ENCODE results near the gene SP1.
"Not testable (repeated sequence)": the region's sequence is repeated elsewhere in the genome, so short reads cannot be mapped to it uniquely, and the experiment has no call there.

SP1 gene

DNA sequence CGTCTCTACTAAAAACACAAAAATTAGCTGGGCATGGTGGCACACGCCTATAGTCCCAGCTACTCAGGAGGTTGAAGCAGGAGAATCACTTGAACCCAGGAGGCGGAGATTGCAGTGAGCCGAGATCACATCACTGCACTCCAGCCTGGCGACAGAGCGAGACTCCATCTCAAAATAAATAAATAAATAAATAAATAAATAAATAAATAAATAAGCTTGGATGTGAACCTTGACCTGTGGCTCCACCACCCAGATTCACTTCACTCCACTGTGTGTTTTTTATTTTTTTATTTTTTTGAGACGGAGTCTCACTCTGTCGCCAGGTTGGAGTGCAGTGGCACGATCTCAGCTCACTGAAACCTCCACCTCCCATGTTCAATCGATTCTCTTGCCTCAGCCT lies 18.3 kb upstream of the SP1 start:
- not testable (repeated sequence) for DNase-seq (ENCODE audit: low spot score)

DNA sequence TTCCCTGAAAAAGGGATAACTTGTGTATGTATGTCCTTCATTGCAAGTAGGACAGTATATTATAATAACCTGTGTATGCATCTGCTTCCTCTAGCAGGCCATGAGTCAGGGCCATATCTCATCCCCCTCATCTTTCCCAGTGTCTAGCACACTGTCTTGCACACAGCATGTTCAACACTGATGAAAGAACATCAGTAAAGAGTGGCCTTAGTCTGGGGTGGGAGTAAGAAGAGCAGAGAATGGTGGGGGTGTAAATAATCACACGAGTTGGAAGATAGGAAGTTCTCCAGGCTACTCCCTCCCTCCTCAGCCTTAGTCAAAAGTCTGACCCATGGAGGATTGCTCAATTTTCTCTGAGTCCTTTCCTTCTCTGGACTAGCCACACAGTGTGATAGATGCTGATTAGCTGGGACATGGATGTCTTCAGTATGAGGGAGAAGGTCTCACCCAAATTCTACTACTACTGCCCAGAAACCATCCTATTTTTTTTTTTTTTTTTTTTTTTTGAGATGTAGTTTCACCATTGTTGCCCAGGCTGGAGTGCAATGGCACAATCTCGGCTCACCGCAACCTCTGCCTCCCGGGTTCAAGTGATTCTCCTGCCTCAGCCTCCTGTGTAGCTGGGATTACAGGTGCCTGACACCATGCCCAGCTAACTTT lies 14.6 kb upstream of the SP1 start:
- no peak for DNase-seq (ENCODE audit: low spot score)

DNA sequence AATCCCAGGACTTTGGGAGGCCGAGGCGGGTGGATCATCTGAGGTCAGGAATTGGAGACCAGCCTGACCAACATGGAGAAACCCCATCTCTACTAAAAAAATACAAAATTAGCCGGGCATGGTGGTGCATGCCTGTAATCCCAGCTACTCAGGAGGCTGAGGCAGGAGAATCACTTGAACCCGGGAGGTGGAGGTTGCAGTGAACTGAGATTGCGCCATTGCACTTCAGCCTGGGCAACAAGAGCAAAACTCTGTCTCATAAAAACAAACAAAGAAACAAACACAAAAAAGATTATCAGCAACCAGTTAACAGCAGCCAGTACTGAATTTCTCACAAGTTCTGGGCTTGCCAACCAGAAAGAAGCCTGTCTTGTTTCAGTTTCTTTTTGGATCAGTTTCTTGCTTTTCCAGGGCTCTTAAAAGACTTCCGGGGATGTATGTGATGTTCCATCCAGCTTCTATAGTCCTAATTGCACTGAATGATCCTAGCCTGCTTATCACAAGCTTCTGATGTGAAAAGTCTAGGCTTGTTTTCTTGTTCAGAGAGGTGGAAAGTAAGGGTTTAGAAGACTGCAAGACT lies 6.3 kb upstream of the SP1 start:
- DNase-seq (ENCODE audit: low spot score): not testable (repeated sequence)

DNA sequence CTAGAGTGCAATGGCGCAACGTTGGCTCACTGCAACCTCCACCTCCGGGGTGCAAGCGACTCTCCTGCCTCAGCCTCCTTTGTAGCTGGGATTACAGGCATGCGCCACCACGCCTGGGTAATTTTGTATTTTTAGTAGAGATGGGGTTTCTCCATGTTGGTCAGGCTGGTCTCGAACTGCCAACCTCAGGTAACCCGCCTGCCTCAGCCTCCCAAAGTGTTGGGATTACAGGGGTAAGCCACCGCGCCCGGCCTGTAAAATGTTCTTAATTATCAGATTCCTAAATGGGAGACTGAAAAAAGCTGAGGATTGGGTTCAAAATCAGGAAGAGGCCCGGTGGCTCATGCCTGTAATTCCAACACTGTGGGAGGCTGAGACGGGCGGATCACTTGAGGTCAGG lies 5.7 kb upstream of the SP1 start:
- not testable (repeated sequence) for DNase-seq (ENCODE audit: low spot score)

DNA sequence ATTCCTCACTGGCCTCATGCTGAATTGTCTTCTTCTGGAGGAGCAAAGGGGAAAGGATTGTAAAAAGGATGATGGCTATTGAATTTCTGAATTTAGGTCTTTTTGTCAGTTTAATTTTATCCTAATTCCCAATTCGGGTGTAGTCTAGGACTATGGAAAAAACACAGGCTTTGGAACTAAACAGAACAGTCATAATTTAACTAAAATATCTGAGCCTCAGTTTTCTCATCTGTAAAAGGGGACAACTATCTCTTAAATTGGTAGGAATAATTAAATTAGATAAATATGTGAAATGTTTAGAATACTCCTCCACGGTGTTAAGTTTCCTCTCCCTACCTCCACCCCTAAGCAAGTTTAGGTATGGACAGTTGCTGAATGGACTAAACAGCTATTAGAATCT lies 3.2 kb upstream of the SP1 start:
- no peak for DNase-seq (ENCODE audit: low spot score)

DNA sequence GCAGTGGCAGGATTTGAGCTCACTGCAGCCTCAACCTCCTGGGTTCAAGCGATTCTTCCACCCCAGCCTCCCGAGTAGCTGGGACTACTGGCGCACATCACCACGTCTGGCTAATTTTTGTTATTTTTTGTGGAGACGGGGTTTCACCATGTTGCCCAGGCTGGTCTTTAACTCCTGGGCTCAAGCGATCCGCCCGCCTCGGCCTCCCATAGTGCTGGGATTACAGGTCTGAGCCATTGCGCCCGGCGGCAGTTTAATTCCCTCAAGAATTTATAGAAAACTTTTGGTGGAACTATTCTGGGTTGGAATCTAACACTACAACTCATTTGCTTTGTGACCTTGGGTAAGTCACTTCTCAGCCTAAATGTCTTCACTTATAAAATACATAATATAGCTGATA lies 1.8 kb upstream of the SP1 start:
- DNase-seq (ENCODE audit: low spot score): no peak

DNA sequence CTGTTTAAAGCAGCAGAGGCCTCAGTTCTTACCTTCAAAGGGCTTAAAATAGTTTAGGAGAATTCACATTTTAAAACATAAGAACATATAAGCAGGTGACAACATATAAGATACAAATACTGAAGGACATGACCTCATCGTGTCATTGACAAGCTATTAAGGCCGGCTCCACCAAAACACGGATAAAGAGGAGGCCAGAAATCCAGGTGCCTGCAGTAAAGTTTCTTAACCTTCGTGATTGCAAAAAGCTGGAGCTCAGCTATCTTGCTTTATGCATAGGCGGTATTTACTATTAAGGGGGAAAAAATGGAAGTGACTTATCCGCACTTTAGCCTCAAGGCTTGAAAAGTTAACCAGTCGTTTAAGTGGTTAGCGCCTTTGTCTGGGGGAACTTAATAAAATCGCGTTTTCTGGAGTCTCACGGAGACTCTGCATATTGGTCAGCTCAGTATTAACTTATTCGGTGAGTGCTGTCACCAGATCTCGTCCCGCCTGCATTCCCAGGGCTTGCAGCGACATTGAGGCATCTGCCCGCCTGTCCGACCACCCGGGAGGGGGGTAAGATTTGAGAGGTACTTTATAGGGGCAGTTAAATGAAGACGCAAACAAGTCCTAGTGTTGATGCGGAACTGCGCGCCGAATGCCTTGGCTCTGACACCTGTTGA lies 1.1 kb upstream of the SP1 start:
- no peak for DNase-seq (ENCODE audit: low spot score)

DNA sequence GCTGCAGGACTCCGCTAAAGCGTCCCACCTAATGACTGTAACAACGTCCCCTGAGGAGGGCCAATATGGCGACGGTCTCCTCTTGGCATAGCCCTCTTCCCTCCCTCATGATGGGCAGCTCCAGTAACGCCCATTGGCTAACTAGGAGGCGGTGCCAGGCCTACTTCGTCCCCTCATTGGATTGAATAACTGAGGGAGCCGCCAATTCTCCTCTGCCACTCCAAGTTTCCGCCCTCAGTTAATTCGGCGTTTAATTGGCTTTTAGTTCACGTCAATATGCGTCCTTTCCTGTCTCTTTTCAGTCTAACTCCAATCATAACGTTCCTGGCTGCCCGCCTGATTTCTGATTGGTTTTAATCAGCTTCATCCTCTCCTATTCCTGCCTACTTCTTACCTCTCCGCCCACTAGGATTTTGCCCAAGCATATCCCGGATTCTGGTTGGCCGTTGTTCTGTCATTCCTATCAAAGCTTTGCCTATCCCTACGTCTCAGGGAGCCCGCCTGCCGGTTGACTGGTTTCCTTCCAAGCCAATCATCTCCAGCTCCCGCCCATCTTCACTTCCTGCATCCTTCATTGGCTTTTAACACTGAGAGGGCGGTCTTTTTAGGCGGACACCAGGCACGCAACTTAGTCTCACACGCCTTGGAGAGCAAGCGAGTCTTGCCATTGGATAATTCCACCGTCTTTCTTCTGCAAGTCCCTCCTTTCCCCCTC lies 430 bp upstream of the SP1 start:
- peak; percentile 100 for DNase-seq (ENCODE audit: low spot score)

DNA sequence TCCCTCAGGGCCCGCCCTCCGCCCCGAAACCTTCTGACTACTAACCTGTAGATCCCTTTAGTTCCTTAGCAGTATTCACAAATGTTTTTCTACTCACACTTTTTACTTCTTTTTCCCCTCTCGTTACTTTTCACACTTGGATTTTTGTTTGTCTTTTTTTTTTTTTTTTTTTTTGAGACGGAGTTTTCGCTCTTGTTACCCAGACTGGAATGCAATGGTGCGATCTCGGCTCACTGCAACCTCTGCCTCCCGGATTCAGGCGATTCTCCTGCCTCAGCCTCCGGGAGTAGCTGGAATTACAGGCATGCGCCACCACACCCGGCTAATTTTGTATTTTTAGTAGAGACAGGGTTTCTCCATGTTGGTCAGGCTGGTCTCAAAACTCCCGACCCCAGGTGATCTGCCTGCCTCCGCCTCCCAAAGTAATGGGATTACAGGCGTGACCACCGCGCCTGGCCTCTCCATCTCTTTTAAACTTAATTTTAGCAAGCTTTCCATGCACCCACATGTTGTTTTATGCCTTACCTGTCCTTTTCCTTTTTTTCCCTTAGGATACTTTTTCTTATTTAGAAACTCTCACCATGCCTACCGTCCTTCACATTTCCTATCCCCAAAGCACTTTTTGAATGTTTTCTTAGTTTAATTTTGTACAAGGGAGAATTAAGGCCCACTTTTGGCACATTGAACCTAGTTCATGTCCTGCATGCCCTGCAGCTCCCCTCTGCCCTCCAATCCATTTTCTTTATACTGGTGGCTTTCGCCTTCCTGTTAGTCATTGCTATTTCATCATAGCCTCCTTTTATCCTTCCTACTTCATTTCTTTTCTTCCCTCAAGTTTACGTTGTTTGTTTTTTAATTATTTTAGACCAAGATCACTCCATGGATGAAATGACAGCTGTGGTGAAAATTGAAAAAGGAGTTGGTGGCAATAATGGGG lies 1.1 kb downstream of the SP1 start:
- no peak for DNase-seq (ENCODE audit: low spot score)

DNA sequence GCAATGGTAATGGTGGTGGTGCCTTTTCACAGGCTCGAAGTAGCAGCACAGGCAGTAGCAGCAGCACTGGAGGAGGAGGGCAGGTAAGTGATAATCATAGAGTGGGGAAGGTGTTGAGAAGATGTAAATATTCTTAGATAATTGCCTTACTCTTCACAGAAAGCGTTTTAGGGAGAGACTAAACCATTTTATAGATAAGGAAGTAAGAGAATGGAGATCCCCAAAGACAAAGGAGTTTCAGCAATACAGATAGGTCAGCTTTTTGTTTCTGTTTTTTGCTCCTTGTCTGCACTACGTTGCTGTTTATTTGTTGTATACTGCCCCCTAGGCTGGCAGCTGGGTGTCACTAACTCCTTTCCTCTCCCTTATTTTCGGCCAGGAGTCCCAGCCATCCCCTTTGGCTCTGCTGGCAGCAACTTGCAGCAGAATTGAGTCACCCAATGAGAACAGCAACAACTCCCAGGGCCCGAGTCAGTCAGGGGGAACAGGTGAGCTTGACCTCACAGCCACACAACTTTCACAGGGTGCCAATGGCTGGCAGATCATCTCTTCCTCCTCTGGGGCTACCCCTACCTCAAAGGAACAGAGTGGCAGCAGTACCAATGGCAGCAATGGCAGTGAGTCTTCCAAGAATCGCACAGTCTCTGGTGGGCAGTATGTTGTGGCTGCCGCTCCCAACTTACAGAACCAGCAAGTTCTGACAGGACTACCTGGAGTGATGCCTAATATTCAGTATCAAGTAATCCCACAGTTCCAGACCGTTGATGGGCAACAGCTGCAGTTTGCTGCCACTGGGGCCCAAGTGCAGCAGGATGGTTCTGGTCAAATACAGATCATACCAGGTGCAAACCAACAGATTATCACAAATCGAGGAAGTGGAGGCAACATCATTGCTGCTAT lies 2.0 kb downstream of the SP1 start:
- DNase-seq (ENCODE audit: low spot score): peak; percentile 57

DNA sequence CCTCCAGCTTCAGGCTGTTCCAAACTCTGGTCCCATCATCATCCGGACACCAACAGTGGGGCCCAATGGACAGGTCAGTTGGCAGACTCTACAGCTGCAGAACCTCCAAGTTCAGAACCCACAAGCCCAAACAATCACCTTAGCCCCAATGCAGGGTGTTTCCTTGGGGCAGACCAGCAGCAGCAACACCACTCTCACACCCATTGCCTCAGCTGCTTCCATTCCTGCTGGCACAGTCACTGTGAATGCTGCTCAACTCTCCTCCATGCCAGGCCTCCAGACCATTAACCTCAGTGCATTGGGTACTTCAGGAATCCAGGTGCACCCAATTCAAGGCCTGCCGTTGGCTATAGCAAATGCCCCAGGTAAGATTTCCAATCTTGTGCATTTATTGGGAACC lies 3.3 kb downstream of the SP1 start:
- no peak for DNase-seq (ENCODE audit: low spot score)

DNA sequence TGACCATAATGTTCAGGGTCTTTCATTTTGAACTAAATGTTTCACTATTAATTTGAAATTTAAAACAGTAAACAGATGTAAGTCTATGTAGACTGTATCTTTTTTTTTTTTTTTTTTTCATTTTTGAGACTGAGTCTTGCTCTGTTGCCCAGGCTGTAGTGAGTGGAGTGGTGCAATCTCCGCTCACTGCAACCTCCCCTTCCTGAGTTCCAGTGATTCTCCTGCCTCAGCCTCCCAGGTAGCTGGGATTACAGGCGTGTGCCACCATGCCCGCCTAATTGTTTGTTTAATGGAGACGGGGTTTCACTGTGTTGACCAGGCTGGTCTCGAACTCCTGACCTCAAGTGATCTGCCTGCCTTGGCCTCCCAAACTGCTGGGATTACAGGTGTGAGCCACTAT lies 6.4 kb downstream of the SP1 start:
- DNase-seq (ENCODE audit: low spot score): not testable (repeated sequence)

DNA sequence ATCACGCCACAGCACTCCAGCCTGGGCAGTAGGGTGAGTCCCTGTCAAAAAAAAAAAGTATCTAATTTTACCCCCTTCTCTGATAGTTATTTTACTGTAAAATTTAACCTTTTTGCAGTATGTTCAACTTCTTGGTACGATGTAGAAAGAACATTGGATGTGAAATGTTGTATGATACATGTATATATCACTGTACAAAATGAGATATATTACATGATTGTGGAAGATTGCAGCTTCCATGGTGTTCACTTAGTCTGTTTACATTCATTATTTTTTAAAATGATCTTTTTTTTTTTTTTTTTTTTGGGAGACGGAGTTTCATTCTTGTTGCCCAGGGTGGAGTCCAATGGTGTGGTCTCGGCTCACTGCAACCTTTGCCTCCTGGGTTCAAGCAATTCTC lies 9.0 kb downstream of the SP1 start:
- no peak for DNase-seq (ENCODE audit: low spot score)

DNA sequence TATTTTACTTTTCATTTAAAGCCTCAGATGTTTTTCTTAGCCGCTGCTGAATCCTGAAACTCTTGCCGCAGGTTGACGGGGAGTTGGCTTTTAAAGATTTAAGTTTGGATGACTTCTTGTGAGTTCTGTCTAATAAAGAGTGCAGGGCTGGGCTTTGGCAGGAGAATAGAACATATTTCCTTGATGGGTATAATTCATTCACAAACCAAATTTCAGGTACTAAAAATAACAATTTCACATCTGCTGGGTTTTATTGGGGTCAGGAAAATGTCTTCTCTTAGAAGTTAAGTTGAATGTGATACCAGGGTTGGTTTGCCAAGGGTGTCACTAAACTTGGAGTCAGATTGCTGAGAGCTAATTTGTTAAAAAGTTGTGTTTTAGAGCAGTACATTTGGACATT lies 9.7 kb downstream of the SP1 start:
- DNase-seq (ENCODE audit: low spot score): no peak

DNA sequence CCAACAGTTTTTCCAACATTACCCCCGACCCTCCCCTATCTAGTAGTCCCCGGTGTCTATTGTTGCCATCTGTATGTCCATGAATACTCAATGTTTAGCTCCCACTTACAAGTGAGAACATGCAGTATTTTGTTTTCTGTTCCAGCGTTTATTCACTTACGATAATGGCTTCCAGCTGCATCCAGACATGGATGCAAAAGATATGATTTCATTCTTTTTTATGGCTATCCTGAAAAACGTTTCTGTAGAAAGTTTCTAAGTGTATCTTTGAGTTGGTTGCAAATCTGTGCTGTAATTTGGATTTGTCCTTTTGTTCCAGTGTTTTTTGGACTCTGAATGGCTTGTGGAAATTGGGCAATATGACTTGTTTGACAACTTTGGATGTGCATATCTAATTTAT lies 11.7 kb downstream of the SP1 start:
- no peak for DNase-seq (ENCODE audit: low spot score)

DNA sequence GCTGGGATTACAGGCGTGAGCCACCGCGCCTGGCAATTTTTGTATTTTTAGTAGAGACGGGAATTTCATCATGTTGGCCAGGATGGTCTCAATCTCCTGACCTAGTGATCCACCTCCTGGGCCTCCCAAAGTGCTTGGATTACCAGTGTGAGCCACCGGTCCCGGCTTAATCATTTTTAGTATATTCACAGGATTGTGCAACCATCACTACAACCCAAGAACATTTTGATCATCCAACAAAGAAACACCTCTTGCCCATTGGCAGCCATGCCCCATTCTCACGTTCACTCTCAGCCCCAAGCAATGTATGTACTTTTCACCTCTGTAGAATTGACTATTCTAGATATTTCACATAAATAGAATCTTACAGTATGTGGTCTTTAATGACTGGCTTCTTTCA lies 19.9 kb downstream of the SP1 start:
- no peak for DNase-seq (ENCODE audit: low spot score)

DNA sequence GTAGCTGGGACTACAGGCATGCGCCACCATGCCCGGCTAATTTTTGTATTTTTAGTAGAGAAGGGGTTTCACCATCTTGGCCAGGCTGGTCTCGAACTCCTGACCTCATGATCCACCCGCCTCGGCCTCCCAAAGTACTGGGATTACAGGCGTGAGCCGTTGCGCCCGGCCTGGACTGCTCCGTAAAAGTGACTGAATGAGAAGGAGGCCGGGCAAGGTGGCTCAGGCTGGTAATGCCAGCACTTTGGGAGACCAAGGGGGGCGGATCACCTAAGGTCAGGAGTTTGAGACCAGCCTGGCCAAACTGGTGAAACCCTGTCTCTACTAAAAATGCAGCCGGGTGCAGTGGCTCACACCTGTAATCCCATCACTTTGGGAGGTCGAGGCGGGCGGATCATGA lies 22.4 kb downstream of the SP1 start:
- DNase-seq (ENCODE audit: low spot score): not testable (repeated sequence)

DNA sequence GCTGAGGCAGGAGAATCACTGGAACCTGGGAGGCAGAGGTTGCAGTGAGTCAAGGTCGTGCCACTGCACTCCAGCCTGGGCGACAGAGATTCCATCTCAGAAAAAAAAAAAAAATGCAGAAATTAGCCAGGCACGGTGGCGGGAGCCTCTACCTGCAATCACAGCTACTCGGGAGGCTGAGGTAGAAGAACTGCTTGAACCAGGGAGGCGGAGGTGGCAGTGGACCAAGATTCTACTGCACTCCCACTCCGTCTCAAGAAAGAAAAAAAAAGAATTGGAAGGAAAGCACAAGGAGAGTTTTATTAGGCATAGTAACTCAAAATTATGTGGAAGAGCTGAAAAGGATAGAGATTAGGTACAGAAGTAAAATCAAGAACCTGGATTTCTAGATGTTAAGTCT lies 22.9 kb downstream of the SP1 start:
- DNase-seq (ENCODE audit: low spot score): no peak

DNA sequence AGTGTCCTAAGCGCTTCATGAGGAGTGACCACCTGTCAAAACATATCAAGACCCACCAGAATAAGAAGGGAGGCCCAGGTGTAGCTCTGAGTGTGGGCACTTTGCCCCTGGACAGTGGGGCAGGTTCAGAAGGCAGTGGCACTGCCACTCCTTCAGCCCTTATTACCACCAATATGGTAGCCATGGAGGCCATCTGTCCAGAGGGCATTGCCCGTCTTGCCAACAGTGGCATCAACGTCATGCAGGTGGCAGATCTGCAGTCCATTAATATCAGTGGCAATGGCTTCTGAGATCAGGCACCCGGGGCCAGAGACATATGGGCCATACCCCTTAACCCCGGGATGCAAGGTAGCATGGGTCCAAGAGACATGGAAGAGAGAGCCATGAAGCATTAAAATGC lies 31.0 kb downstream of the SP1 start:
- no peak for DNase-seq (ENCODE audit: low spot score)

DNA sequence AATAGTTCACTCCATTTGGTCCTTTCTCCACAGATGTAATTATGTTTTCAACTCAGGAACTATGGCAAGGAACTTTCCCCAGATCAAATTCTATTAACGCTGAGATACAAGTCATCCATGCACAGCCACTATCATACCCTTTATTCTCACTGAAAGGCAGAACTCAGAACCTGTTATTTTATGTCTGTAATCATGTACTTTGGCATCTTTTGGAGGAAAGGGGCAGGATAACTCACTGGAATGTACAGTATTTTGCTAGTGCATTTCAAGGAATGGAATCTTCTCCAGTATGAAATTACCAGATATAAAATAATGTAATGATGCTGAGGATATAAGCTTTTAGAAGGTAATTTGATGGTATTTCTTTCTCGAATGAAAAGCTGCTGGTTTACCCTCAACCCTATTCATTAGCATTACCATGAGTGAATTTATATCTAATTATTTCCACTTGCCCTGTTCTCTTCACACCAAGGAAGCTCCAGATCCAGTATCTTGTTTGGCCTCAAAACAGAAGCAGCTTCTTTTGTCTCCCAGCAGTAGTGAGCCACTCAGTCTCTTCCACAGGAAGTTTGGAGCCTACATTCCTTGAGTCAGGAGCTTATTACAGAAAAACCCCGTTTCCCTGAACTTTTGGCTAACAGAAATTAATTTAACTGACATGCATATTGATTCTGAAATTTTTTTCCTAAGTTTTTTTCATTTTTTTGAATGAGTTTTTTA lies 33.7 kb downstream of the SP1 start:
- no peak for DNase-seq (ENCODE audit: low spot score)

Data from activated CD4-positive, alpha-beta T cell treated with anti-CD3 and anti-CD28 coated beads, Interleukin-2, Interleukin-4, amounts not matched to agents 100 ng/mL and 50 ng/mL, durations not matched to agents 16 hours and 8 hours (primary cell).